Measurements from ENCODE around the gene ZNF789.

The ZNF789 gene

DNA sequence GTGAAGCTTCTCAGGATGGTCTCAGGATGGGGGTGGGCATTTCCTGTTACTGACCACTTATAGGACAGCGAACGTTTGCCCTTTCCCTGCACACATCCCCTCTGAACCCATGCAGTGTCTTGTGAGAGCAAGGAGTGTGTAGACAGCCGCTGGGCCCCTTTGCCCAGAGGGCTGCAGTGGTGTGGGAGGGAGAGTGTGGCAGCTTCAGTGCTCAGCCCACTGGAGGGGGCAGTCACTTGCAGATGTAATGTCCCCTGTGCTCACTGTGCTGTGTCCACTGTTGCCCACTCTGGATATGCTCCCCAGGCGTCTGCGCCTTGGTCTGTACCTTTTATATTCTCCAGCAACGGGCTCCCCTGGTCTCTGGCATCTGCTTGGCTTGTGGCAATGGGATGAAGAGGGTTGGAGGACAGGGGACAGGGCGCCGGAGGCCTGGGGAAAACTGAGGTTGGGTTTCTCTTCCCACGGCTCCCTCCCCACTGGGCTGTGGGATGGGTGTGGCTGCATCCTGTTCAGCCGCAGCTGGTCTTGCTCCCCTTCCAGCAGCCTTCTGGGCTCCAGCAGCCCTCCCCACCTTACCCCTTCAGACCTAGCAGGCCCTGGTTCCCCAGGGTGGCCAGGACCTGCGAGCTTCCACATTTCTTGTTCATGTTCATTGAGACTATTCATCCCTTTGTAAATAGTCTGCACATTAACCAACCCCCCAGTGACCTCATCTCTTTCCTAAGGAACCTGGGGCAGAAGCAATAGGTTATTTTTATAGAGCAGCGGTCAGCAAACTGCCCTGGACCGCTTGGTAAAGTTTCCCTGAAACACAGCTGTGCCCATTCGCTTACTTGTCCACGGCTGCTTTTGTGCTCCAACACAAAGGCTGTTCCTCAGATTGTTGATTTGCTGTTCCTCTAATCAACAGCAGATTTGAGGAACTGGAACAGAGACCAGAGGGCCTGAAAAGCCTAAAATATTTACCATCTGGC, 6.1 kb downstream of the ZNF789 start:
- peaks cover 3 to 6% of the 10 kb centered on the region in 2 donors for H3K4me1 ChIP-seq (ENCODE audit: control insufficient read depth in 2 of 2, insufficient read depth in 2 of 2, low read length in 2 of 2)
- no peaks in the 10 kb centered on the region for H3K27me3 ChIP-seq (ENCODE audit: control insufficient read depth in 2 of 2, insufficient read depth in 2 of 2, low read length in 2 of 2)
- peak overlapping the region; percentile 7 to 16 for H3K27ac ChIP-seq (ENCODE audit: low read depth in 2 of 2, low read length in 2 of 2)
- no peaks in the 10 kb centered on the region for H3K9me3 ChIP-seq (ENCODE audit: control insufficient read depth in 2 of 2, low read length in 2 of 2)
- no peak overlapping the region for H3K4me3 ChIP-seq (ENCODE audit: low read length in 2 of 2)
- H3K9ac ChIP-seq (ENCODE audit: low read depth in 1 of 2, low read length in 2 of 2) = no peak overlapping the region
- H3K36me3 ChIP-seq (ENCODE audit: control insufficient read depth in 2 of 2, insufficient read depth in 2 of 2, low read length in 2 of 2) = peaks cover 14 to 16% of the 10 kb centered on the region in 2 donors

GRCh38 chr7:99485094-99485493, 12.4 kb downstream of the ZNF789 start:
- Histone ChIP-seq H3K4me3 (ENCODE audit: low read length in 2 of 2) (no peak overlapping the region), H3K36me3 (ENCODE audit: control insufficient read depth in 2 of 2, insufficient read depth in 2 of 2, low read length in 2 of 2) (peaks cover 3 to 29% of the 10 kb centered on the region in 2 donors), H3K9me3 (ENCODE audit: control insufficient read depth in 2 of 2, low read length in 2 of 2) (no peaks in the 10 kb centered on the region), H3K9ac (ENCODE audit: low read depth in 1 of 2, low read length in 2 of 2) (no peak overlapping the region), H3K4me1 (ENCODE audit: control insufficient read depth in 2 of 2, insufficient read depth in 2 of 2, low read length in 2 of 2) (no peaks in the 10 kb centered on the region), H3K27ac (ENCODE audit: low read depth in 2 of 2, low read length in 2 of 2) (no peak overlapping the region), H3K27me3 (ENCODE audit: control insufficient read depth in 2 of 2, insufficient read depth in 2 of 2, low read length in 2 of 2) (no peaks in the 10 kb centered on the region)

DNA sequence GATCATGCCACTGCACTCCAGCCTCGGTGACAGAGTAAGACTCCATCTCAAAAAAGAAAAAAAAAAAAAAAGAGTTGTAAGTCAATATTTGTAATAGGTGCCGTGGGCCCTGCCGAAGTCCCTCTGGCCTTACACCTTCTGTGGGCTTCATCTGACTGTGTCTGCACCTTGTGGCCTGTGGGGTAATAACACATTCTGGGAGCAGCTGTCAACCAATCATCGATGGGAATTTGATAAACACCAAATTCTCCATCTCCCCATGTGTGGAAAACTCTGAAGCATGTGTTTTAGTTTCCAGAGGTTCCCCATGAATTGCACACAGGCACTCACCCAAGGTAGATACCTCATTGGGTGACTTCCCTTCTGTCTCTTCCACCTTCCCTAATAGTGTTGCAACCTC, 16.5 kb downstream of the ZNF789 start:
- H3K9me3 ChIP-seq (ENCODE audit: control insufficient read depth in 2 of 2, low read length in 2 of 2) = peaks cover 9% of the 10 kb centered on the region in 2 donors
- peaks cover 14 to 37% of the 10 kb centered on the region in 2 donors for H3K36me3 ChIP-seq (ENCODE audit: control insufficient read depth in 2 of 2, insufficient read depth in 2 of 2, low read length in 2 of 2)
- no peaks in the 10 kb centered on the region for H3K27me3 ChIP-seq (ENCODE audit: control insufficient read depth in 2 of 2, insufficient read depth in 2 of 2, low read length in 2 of 2)

GRCh38 chr7:99490878-99491277, 18.2 kb downstream of the ZNF789 start:
- no peak overlapping the region for H3K27ac ChIP-seq (ENCODE audit: low read depth in 2 of 2, low read length in 2 of 2)

More for the DNA sequence above, 16.5 kb downstream of the ZNF789 start:
- Histone ChIP-seq H3K27ac (ENCODE audit: low read depth in 2 of 2, low read length in 2 of 2) (no peak overlapping the region), H3K4me3 (ENCODE audit: low read length in 2 of 2) (no peak overlapping the region), H3K4me1 (ENCODE audit: control insufficient read depth in 2 of 2, insufficient read depth in 2 of 2, low read length in 2 of 2) (no peaks in the 10 kb centered on the region), H3K9ac (ENCODE audit: low read depth in 1 of 2, low read length in 2 of 2) (no peak overlapping the region)

GRCh38 chr7:99493823-99494222, 21.1 kb downstream of the ZNF789 start:
- peaks cover 10 to 11% of the 10 kb centered on the region in 2 donors for H3K9me3 ChIP-seq (ENCODE audit: control insufficient read depth in 2 of 2, low read length in 2 of 2)
- H3K9ac ChIP-seq (ENCODE audit: low read depth in 1 of 2, low read length in 2 of 2) = no peak overlapping the region
- peaks cover 21 to 33% of the 10 kb centered on the region in 2 donors for H3K36me3 ChIP-seq (ENCODE audit: control insufficient read depth in 2 of 2, insufficient read depth in 2 of 2, low read length in 2 of 2)
- H3K27ac ChIP-seq (ENCODE audit: low read depth in 2 of 2, low read length in 2 of 2) = no peak overlapping the region
- peaks cover 10 to 12% of the 10 kb centered on the region in 2 donors for H3K4me1 ChIP-seq (ENCODE audit: control insufficient read depth in 2 of 2, insufficient read depth in 2 of 2, low read length in 2 of 2)
- no peak overlapping the region for H3K4me3 ChIP-seq (ENCODE audit: low read length in 2 of 2)
- H3K27me3 ChIP-seq (ENCODE audit: control insufficient read depth in 2 of 2, insufficient read depth in 2 of 2, low read length in 2 of 2) = no peaks in the 10 kb centered on the region

More at GRCh38 chr7:99490878-99491277, 18.2 kb downstream of the ZNF789 start:
- Histone ChIP-seq H3K36me3 (ENCODE audit: control insufficient read depth in 2 of 2, insufficient read depth in 2 of 2, low read length in 2 of 2) (peaks cover 16 to 32% of the 10 kb centered on the region in 2 donors), H3K27me3 (ENCODE audit: control insufficient read depth in 2 of 2, insufficient read depth in 2 of 2, low read length in 2 of 2) (no peaks in the 10 kb centered on the region), H3K4me3 (ENCODE audit: low read length in 2 of 2) (no peak overlapping the region), H3K4me1 (ENCODE audit: control insufficient read depth in 2 of 2, insufficient read depth in 2 of 2, low read length in 2 of 2) (no peaks in the 10 kb centered on the region), H3K9ac (ENCODE audit: low read depth in 1 of 2, low read length in 2 of 2) (no peak overlapping the region), H3K9me3 (ENCODE audit: control insufficient read depth in 2 of 2, low read length in 2 of 2) (peaks cover 10 to 11% of the 10 kb centered on the region in 2 donors)

- H3K4me3 ChIP-seq (ENCODE audit: low read length in 2 of 2) = peak overlapping the region; percentile 96 to 98
- no peak overlapping the region for H3K9ac ChIP-seq (ENCODE audit: low read depth in 1 of 2, low read length in 2 of 2)
- H3K9me3 ChIP-seq (ENCODE audit: control insufficient read depth in 2 of 2, low read length in 2 of 2) = peaks cover 10% of the 10 kb centered on the region in 2 donors
- peaks cover 15 to 16% of the 10 kb centered on the region in 2 donors for H3K4me1 ChIP-seq (ENCODE audit: control insufficient read depth in 2 of 2, insufficient read depth in 2 of 2, low read length in 2 of 2)
- no peak overlapping the region for H3K27ac ChIP-seq (ENCODE audit: low read depth in 2 of 2, low read length in 2 of 2)
- H3K27me3 ChIP-seq (ENCODE audit: control insufficient read depth in 2 of 2, insufficient read depth in 2 of 2, low read length in 2 of 2) = no peaks in the 10 kb centered on the region
- H3K36me3 ChIP-seq (ENCODE audit: control insufficient read depth in 2 of 2, insufficient read depth in 2 of 2, low read length in 2 of 2) = peaks cover 18 to 24% of the 10 kb centered on the region in 2 donors
These were observed 25.3 kb downstream of the ZNF789 start for GRCh38 chr7:99497766-99498545.

- H3K36me3 ChIP-seq (ENCODE audit: control insufficient read depth in 2 of 2, insufficient read depth in 2 of 2, low read length in 2 of 2) = peaks cover 14 to 18% of the 10 kb centered on the region in 2 donors
These were observed 25.9 kb downstream of the ZNF789 start for GRCh38 chr7:99498546-99498944.

DNA sequence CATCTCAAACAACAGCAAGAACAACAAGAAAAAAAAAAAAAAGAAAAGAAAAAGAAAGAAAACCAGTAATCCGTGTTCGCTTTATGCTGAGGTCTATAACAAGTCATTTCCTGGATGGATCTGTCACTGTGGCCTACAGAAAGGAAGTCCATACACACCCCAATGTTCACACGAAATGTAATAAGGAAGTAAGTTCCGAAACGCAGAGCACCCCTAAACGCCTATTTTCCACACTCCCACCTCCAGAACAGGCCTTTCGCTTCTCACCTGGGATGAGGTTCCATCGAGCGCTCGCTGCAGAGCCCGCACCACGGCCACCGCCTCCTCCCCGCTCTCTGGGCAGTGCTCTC, 26.7 kb downstream of the ZNF789 start:
- Histone ChIP-seq H3K27me3 (ENCODE audit: control insufficient read depth in 2 of 2, insufficient read depth in 2 of 2, low read length in 2 of 2) (no peaks in the 10 kb centered on the region), H3K4me3 (ENCODE audit: low read length in 2 of 2) (peak overlapping the region; percentile 96 to 98), H3K9ac (ENCODE audit: low read depth in 1 of 2, low read length in 2 of 2) (peak overlapping the region; percentile 97 to 99), H3K27ac (ENCODE audit: low read depth in 2 of 2, low read length in 2 of 2) (peak overlapping the region; percentile 96 to 98), H3K36me3 (ENCODE audit: control insufficient read depth in 2 of 2, insufficient read depth in 2 of 2, low read length in 2 of 2) (peaks cover 6 to 10% of the 10 kb centered on the region in 2 donors), H3K4me1 (ENCODE audit: control insufficient read depth in 2 of 2, insufficient read depth in 2 of 2, low read length in 2 of 2) (peaks cover 15 to 17% of the 10 kb centered on the region in 2 donors), H3K9me3 (ENCODE audit: control insufficient read depth in 2 of 2, low read length in 2 of 2) (peaks cover 0 to 1% of the 10 kb centered on the region in 2 donors)

More at GRCh38 chr7:99498546-99498944, 25.9 kb downstream of the ZNF789 start:
- H3K9me3 ChIP-seq (ENCODE audit: control insufficient read depth in 2 of 2, low read length in 2 of 2) = peaks cover 7 to 9% of the 10 kb centered on the region in 2 donors
- peaks cover 15 to 16% of the 10 kb centered on the region in 2 donors for H3K4me1 ChIP-seq (ENCODE audit: control insufficient read depth in 2 of 2, insufficient read depth in 2 of 2, low read length in 2 of 2)
- H3K4me3 ChIP-seq (ENCODE audit: low read length in 2 of 2) = peak overlapping the region; percentile 96 to 98
- peak overlapping the region; percentile 63 to 97 for H3K9ac ChIP-seq (ENCODE audit: low read depth in 1 of 2, low read length in 2 of 2)
- H3K27ac ChIP-seq (ENCODE audit: low read depth in 2 of 2, low read length in 2 of 2) = no peak overlapping the region
- H3K27me3 ChIP-seq (ENCODE audit: control insufficient read depth in 2 of 2, insufficient read depth in 2 of 2, low read length in 2 of 2) = no peaks in the 10 kb centered on the region

- Histone ChIP-seq H3K9ac (ENCODE audit: low read depth in 1 of 2, low read length in 2 of 2) (peak within 1 kb of the TSS; percentile 97 to 99), H3K27ac (ENCODE audit: low read depth in 2 of 2, low read length in 2 of 2) (peak within 1 kb of the TSS; percentile 96 to 98), H3K27me3 (ENCODE audit: control insufficient read depth in 2 of 2, insufficient read depth in 2 of 2, low read length in 2 of 2) (no peaks in the 10 kb centered on the region), H3K9me3 (ENCODE audit: control insufficient read depth in 2 of 2, low read length in 2 of 2) (no peaks in the 10 kb centered on the region), H3K4me1 (ENCODE audit: control insufficient read depth in 2 of 2, insufficient read depth in 2 of 2, low read length in 2 of 2) (peaks cover 15 to 17% of the 10 kb centered on the region in 2 donors), H3K36me3 (ENCODE audit: control insufficient read depth in 2 of 2, insufficient read depth in 2 of 2, low read length in 2 of 2) (peaks cover 5 to 7% of the 10 kb centered on the region in 2 donors), H3K4me3 (ENCODE audit: low read length in 2 of 2) (peak within 1 kb of the TSS; percentile 96 to 98)
These were observed 27.3 kb downstream of the ZNF789 start, which contains the start of gene ZNF394 for GRCh38 chr7:99499721-99500636. ZNF394 (minus strand) TSS chr7:99500281; CDS start chr7:99500093, 188 bp downstream.
